Stimulated activated CD8-positive, alpha-beta memory T cell treated with anti-CD3 and anti-CD28 coated beads, Interleukin-7, amount 100 ng/mL, for 4 hours (primary cell): ENCODE measurements around the gene TMED4.
"Not testable (repeated sequence)": the region's sequence is repeated elsewhere in the genome, so short reads cannot be mapped to it uniquely, and the experiment has no call there.

Source experiments
- DNase-seq, 2 donors: peaks; one replicate each; pipeline ENCODE4 v3.0.0-alpha.2; 2020; ENCODE audit warnings: low read depth in 2 of 2

Gene TMED4

GRCh38 chr7:44568771-44569560 lies 13.1 kb downstream of the TMED4 start:
- no peak for DNase-seq

GRCh38 chr7:44567884-44568283 lies 14.1 kb downstream of the TMED4 start:
- DNase-seq: no peak

DNA sequence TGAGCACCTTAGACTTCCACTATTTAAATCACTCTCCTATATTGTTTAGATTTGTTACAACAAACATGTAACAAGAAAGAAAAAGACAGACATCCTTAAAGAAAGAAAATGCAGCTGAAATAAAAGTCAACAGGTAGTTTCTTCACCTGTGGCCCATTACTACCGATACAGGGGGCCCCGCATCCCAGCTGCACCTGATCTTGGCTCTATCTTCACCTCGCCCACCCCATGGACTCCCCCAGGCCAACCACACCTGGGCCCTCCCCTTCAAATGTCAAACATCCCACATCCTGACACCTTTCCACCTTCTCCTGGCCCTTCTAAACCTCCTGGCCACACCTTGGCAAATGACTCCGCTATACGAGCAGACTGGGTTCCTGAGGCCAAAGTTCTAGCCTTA lies 15.4 kb downstream of the TMED4 start:
- no peak for DNase-seq

DNA sequence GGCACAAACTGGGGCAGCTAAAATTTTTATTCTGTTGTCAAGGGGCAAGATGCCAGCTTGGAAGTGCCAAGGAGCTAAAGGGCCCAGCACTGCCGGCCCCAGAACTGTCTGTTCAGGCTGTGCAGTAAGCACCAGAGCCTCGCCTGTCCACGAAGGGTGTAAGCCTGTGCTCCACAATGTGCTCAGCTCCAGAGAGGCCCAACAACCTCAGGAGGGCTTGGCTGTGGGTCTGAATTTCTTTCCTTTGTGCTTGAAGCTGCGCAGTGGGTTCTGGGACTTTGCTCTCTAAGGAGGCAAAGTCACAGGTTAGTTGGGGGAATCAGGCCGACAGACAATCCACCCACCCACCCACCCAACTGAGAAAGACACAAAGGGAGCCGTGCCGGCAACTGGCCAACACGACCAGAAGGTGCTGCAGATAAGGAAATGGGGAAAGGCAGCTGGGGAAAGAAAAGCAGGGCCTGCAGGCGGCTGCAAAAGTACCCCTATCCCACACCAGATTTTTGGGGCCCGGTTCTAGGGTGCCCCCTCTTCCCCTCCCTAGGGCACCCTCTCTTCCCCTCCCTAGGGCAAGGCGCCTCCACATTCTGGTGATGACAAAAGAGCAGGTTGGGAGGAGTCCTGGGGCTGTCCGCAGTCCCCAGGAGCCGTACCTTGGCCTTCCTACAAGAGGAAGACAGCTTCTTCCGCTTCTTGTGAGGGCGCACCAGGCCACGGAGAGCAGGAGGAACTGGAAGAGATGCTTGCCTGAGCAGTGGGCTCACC lies 16.1 kb downstream of the TMED4 start:
- no peak for DNase-seq

- DNase-seq: peak in 1 of 2 donors; percentile 36
These were observed 16.8 kb downstream of the TMED4 start for GRCh38 chr7:44565097-44565794.

DNA sequence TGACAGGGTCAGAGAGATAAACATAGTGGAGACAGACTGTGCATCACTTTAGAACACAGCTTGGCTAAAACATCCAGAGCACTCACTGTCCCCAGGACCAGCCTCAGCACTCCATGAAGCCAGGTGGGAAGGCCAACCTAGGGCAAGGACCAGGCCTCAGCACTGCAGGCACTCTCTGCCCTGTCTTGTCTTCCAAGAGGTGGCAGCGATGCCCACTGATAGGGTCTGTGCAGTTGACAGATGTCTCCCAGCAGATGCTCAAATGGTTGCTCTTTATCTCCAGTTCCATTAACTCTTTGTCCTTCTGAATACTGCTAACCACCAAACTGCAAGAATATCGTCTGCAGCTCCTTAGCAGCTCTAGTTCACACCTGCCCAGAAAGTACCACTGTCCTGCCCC lies 17.4 kb downstream of the TMED4 start:
- DNase-seq: no peak

DNA sequence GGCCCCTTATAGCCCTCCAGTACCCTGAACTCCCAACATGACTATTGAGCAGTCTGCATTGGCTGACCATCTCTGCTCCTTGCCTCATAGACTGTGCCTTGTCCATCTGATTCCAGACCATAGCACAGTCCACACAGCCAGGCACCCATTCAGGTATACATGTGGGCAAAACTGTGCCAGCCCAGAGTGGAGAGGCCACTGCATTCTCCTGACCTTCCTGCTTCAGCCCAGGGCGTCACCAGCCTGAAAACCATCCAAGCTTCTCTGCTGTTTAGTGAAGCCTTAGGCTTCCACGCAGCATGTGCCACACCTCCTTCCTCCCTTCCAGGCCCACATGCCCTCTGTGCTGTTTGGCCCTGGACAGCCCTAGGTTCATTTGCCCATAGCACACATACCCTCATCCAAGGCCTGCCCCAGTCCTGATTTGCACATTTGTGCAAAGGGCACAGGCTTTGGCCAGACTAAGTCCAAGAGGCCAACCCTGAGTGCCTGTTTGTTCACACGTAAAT lies 18.8 kb downstream of the TMED4 start:
- no peak for DNase-seq

- DNase-seq: not testable (repeated sequence)
These were observed 19.4 kb downstream of the TMED4 start for GRCh38 chr7:44562622-44562962.

DNA sequence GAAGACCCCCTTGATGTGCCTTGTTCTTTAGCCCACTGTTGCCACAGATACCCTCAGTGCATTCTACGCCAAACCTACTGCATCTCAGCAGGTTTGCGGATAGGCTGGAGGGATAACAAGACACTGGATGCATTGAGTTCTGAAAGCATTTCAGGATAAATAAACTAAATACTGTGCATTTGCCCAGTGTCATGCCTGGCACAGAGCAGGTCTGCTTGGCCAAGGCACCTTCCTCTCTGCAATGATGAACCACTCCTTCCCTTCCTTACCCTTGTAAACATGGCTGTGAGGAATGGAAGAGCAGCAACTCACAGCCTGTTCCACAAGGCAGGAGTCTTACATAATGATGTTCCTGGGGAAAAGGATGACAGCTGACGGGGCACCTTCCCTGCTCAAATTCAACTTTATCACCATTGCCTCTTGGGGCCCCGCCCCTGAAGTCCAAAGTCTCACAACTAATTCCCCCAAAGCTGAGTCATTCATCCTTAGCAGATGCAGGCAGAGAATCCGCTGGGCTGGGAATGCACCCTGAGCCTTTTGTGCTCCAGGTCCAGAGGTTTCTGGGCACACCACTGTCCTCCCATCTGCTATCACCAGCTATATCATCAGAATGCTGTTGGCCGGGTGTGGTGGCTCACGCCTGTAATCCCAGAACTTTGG lies 19.9 kb downstream of the TMED4 start:
- no peak for DNase-seq

- no peak for DNase-seq
These were observed 20.6 kb downstream of the TMED4 start for GRCh38 chr7:44561481-44561880.

GRCh38 chr7:44559485-44559884 lies 22.5 kb downstream of the TMED4 start:
- no peak for DNase-seq

DNA sequence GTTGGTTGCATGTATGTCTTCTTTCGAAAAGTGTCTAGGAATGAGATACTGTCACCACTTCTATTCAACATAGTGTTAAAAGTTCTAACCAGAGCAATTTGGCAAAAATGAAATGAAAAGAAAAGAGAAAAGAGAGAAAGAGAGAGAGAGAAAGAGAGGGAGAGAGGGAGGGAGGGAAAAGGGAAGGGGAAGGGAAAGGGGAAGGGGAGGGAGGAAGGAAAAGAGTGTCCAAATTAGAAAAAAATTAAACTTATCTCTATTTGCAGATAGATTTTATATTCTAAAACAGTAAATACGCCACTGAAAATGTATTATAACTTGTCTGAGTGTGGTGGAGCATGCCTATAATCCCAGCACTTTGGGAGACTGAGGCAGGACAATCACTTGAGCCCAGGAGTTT lies 24.5 kb downstream of the TMED4 start:
- DNase-seq: no peak

DNA sequence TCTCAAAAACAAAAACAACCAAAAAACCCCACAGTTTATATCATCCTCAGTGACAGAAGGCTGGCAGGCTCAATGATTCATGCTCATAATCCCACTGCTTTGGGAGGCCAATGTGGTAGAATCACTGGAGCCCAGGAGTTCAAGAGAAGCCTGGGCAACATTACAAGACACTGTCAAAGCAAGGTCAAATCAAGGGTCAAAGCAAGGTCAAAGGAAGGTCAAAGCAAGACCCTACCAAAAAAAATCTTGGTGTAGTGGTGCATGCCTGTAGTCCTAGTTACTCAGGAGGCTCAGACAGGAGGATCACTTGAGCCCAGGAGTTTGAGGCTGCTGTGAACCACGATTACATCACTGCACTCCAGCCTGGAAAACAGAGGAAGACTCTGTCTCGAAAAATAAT lies 26.7 kb downstream of the TMED4 start:
- DNase-seq: no peak

- DNase-seq: not testable (repeated sequence)
These were observed 29.5 kb downstream of the TMED4 start for GRCh38 chr7:44552473-44553005.

DNA sequence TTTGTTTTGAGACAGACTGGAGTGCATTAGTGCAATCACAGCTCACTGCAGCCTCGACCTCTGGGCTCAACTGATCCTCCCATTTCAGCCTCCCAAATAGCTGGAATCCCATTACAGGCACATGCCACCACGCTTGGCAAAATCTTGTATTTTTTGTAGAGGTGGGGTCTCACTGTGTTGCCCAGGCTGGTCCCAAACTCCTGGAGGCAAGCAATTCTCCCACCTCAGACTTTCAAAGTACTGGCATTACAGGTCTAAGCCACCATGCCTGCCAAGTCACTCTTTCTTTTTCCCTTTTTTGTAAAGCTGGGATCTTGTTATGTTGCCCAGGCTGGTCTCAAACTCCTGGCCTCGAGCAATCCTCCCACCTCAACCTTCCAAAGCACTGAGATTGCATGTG lies 32.6 kb downstream of the TMED4 start:
- no peak for DNase-seq

DNA sequence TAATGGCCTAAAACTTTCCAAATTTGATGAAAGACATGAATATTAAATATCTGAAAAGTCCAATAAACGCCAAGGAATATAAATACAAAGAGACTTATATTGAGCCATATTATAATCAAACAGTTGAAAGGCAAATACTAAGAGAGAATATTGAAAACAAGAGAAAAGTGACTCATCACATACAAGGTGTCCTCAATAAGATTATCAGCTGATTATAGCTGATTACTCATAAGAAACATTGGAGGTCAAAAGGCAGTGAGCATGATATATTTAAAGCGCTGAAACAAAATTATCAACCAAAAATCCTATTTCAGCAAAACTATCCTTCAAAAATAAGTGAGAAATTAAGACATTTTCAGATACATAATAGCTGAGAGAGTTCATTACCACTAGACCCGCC lies 33.1 kb downstream of the TMED4 start:
- DNase-seq: no peak

DNA sequence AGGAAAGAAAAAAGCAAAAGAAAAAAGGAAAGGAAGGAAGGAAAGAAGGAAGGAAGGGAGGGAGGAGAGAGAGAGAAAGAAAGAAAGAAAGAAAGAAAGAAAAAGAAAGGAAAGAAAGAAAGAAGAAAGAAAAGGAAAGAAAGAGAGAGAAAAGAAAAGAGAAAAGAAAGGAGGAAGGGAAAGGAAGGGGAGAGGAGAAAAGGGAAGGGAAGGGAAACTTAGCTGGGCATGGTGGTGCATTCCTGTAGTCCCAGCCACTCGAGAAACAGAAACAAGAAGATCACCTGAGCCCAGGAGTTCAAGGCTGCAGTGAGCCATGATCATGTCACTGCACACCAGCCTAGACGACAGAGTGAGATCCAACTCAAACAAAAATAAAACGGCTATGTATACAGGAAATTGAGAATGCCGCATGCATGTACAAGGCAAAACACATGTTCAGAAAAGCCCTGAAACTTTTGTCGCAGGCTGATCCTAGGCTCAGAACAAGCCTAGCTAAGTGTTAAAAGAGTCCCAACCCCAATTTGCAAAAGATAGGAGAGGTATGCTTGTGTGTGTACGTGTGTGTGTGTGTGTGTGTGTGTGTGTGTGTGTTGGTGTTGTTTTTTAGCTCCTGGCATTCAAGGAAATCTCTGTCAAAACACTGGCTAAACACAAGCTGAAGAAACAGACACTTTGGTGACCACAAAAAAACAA lies 34.3 kb downstream of the TMED4 start:
- no peak for DNase-seq

GRCh38 chr7:44541876-44542610 lies 40.0 kb downstream of the TMED4 start:
- no peak for DNase-seq

GRCh38 chr7:44541028-44541869 lies 40.8 kb downstream of the TMED4 start, which contains the start of gene NPC1L1:
Gene NPC1L1, minus strand, starts transcription at chr7:44541330. Its CDS starts 71 bp downstream, at chr7:44541259.
- no peak for DNase-seq
